NCI-H2107 treated with DMSO at 0.1 percent for 48 hours (cell line): ENCODE results near the gene MYBPC2.

ENCODE experiments used
- DNase-seq: peaks from one replicate; lab custom pipeline; 2025; ENCODE audit not compliant: unreplicated experiment; lab: John Stamatoyannopoulos, UW

The MYBPC2 gene

GRCh38 chr19:50496189-50497021 lies 63.7 kb downstream of the MYBPC2 start:
- no peak for DNase-seq

GRCh38 chr19:50497022-50497405 lies 64.3 kb downstream of the MYBPC2 start:
- DNase-seq = no peak

GRCh38 chr19:50498219-50499056 lies 65.7 kb downstream of the MYBPC2 start:
- DNase-seq = no peak

- peak; percentile 11 for DNase-seq
These were observed 67.5 kb downstream of the MYBPC2 start for GRCh38 chr19:50500060-50500752.

GRCh38 chr19:50500753-50501151 lies 68.1 kb downstream of the MYBPC2 start:
- no peak for DNase-seq

GRCh38 chr19:50501186-50501567 lies 68.5 kb downstream of the MYBPC2 start:
- DNase-seq = no peak

- no peak for DNase-seq
These were observed 69.1 kb downstream of the MYBPC2 start for GRCh38 chr19:50501568-50502475.

GRCh38 chr19:50505856-50506611 lies 73.3 kb downstream of the MYBPC2 start:
- DNase-seq = no peak

GRCh38 chr19:50506700-50507099 lies 74.0 kb downstream of the MYBPC2 start:
- no peak for DNase-seq

GRCh38 chr19:50507376-50507775 lies 74.7 kb downstream of the MYBPC2 start:
- DNase-seq = no peak

GRCh38 chr19:50508843-50509190 lies 76.1 kb downstream of the MYBPC2 start:
- DNase-seq = no peak

- no peak for DNase-seq
These were observed 76.7 kb downstream of the MYBPC2 start for GRCh38 chr19:50509366-50509765.

GRCh38 chr19:50510121-50510670 lies 77.5 kb downstream of the MYBPC2 start:
- DNase-seq = no peak

- peak; percentile 45 for DNase-seq
These were observed 78.0 kb downstream of the MYBPC2 start for GRCh38 chr19:50510700-50511068.

GRCh38 chr19:50511069-50511822 lies 78.6 kb downstream of the MYBPC2 start, which contains the start of gene JOSD2:
JOSD2 (minus strand) TSS chr19:50511191; CDS start chr19:50510431, 760 bp downstream.
- DNase-seq = peak; percentile 95

- DNase-seq = no peak
These were observed 79.7 kb downstream of the MYBPC2 start for GRCh38 chr19:50512112-50512998.

GRCh38 chr19:50512999-50513745 lies 80.5 kb downstream of the MYBPC2 start:
- no peak for DNase-seq
